H9 (cell line): Measurements from ENCODE around the gene SATB1. TPM values are rescaled to one million over a fixed set of nuclear protein-coding genes. Genes with fewer than 3 reads are reported as not detected.

Experiments used
- DNase-seq: peaks from one replicate; pipeline ENCODE4 v3.0.0-alpha.2; 2017
- H2AFZ ChIP-seq: one replicate; pipeline ENCODE4 v1.6.1; 2013; ENCODE audit warnings: mild to moderate bottlenecking, low read length, control low read depth, moderate library complexity
- H2AK5ac ChIP-seq: 2 replicates; pipeline ENCODE4 v1.6.1; 2013; ENCODE audit warnings: low read length, control low read depth, mixed read lengths; ENCODE audit not compliant: insufficient read length
- H2BK120ac ChIP-seq: one replicate; pipeline ENCODE4 v1.6.1; 2013; ENCODE audit warnings: low read depth, mild to moderate bottlenecking, low read length, control low read depth, inconsistent platforms; ENCODE audit not compliant: poor library complexity, severe bottlenecking
- H2BK12ac ChIP-seq: 2 replicates; pipeline ENCODE4 v1.6.1; 2013; ENCODE audit warnings: low read length, control low read depth, mixed read lengths, low read depth; ENCODE audit not compliant: insufficient read length
- H2BK15ac ChIP-seq: 2 replicates; pipeline ENCODE4 v1.6.1; 2013; ENCODE audit warnings: low read depth, low read length, control low read depth
- H2BK20ac ChIP-seq: one replicate; pipeline ENCODE4 v1.6.1; 2013; ENCODE audit warnings: low read depth, mild to moderate bottlenecking, low read length, control low read depth, inconsistent platforms; ENCODE audit not compliant: poor library complexity, severe bottlenecking
- H2BK5ac ChIP-seq: 2 replicates; pipeline ENCODE4 v1.6.1; 2013; ENCODE audit warnings: low read length, control low read depth, mixed read lengths; ENCODE audit not compliant: insufficient read length
- H3K14ac ChIP-seq: 2 replicates; pipeline ENCODE4 v1.6.1; 2013; ENCODE audit warnings: low read length, control low read depth; ENCODE audit not compliant: insufficient read depth
- H3K18ac ChIP-seq: 2 replicates; pipeline ENCODE4 v1.6.1; 2013; ENCODE audit warnings: low read depth, mild to moderate bottlenecking, mixed read lengths, low read length, control low read depth; ENCODE audit not compliant: insufficient read length
- H3K23ac ChIP-seq: 2 replicates; pipeline ENCODE4 v1.6.1; 2013; ENCODE audit warnings: low read length, control low read depth, mixed read lengths, low read depth; ENCODE audit not compliant: insufficient read length
- H3K23me2 ChIP-seq: 2 replicates; pipeline ENCODE4 v1.6.1; 2013; ENCODE audit warnings: low read depth, mild to moderate bottlenecking, mixed read lengths, low read length, control low read depth; ENCODE audit not compliant: insufficient read length, poor library complexity, severe bottlenecking
- H3K27ac ChIP-seq: 2 replicates; pipeline ENCODE4 v1.5.1; 2013; ENCODE audit warnings: low read length, control low read depth, mixed read lengths, low read depth; ENCODE audit not compliant: insufficient read length
- H3K27me3 ChIP-seq: 2 replicates; pipeline ENCODE4 v1.6.1; 2013; ENCODE audit warnings: low read length, control low read depth, inconsistent platforms; ENCODE audit not compliant: insufficient read depth
- H3K4ac ChIP-seq: 2 replicates; pipeline ENCODE4 v1.6.1; 2013; ENCODE audit warnings: low read depth, mild to moderate bottlenecking, control low read depth, inconsistent platforms, low read length, moderate library complexity
- H3K4me1 ChIP-seq: 2 replicates; pipeline ENCODE4 v1.6.1; 2013; ENCODE audit warnings: low read length, control low read depth, inconsistent platforms; ENCODE audit not compliant: insufficient read depth
- H3K4me2 ChIP-seq: 2 replicates; pipeline ENCODE4 v1.6.1; 2013; ENCODE audit warnings: low read length, control low read depth, mixed read lengths; ENCODE audit not compliant: insufficient read length, insufficient read depth
- H3K56ac ChIP-seq: 2 replicates; pipeline ENCODE4 v1.6.1; 2013; ENCODE audit warnings: low read depth, mild to moderate bottlenecking, mixed read lengths, low read length, control low read depth; ENCODE audit not compliant: insufficient read length
- H3K79me1 ChIP-seq: 2 replicates; pipeline ENCODE4 v1.6.1; 2013; ENCODE audit warnings: low read depth, mild to moderate bottlenecking, moderate library complexity, low read length, control low read depth, inconsistent platforms; ENCODE audit not compliant: insufficient read depth, poor library complexity, severe bottlenecking
- H3K79me2 ChIP-seq: 2 replicates; pipeline ENCODE4 v1.6.1; 2013; ENCODE audit warnings: low read length, control low read depth, inconsistent platforms; ENCODE audit not compliant: insufficient read depth
- H3K9ac ChIP-seq: 2 replicates; pipeline ENCODE4 v1.6.1; 2013; ENCODE audit warnings: low read length, control low read depth, mixed read lengths; ENCODE audit not compliant: insufficient read length; ENCODE audit errors: extremely low read depth
- H3K9me3 ChIP-seq: one replicate; pipeline ENCODE4 v1.6.1; 2013; ENCODE audit warnings: low read depth, low read length, inconsistent platforms; ENCODE audit not compliant: control insufficient read depth
- H3T11ph ChIP-seq: one replicate; pipeline ENCODE4 v1.6.1; 2013; ENCODE audit warnings: mild to moderate bottlenecking, low read length, control low read depth, inconsistent platforms
- H4K20me1 ChIP-seq: one replicate; pipeline ENCODE4 v1.6.1; 2013; ENCODE audit not compliant: control insufficient read depth, insufficient read length, insufficient read depth
- H4K5ac ChIP-seq: 2 replicates; pipeline ENCODE4 v1.6.1; 2013; ENCODE audit warnings: low read depth, mild to moderate bottlenecking, mixed read lengths, low read length, control low read depth; ENCODE audit not compliant: insufficient read length
- H4K8ac ChIP-seq: replicated peaks from 2 replicates; pipeline ENCODE4 v1.6.1; 2013; ENCODE audit warnings: low read length, control low read depth, mixed read lengths, low read depth; ENCODE audit not compliant: insufficient read length
- H4K91ac ChIP-seq: 2 replicates; pipeline ENCODE4 v1.6.1; 2013; ENCODE audit warnings: low read depth, mild to moderate bottlenecking, moderate library complexity, mixed read lengths, low read length, control low read depth; ENCODE audit not compliant: insufficient read length
- H3K27ac Mint-ChIP-seq, 3 experiments: 2 replicates in 2 of 3; 3 replicates in 1 of 3; pipeline ENCODE4 v1.8.0; 2020 to 2021; ENCODE audit warnings: mixed read lengths in 3 of 3, mild to moderate bottlenecking in 1 of 3, moderate library complexity in 1 of 3
- H3K27me3 Mint-ChIP-seq: 2 replicates; pipeline ENCODE4 v1.8.0; 2021; ENCODE audit warnings: low read depth, mild to moderate bottlenecking, moderate library complexity, mixed read lengths
- H3K36me3 Mint-ChIP-seq, 3 experiments: 2 replicates in 2 of 3; 3 replicates in 1 of 3; pipeline ENCODE4 v1.8.0; 2020 to 2021; ENCODE audit warnings: low read depth in 3 of 3, mixed read lengths in 3 of 3; ENCODE audit not compliant: insufficient read depth in 1 of 3
- H3K4me1 Mint-ChIP-seq, 2 experiments: 2 replicates each; pipeline ENCODE4 v1.8.0; 2020; ENCODE audit warnings: mixed read lengths in 2 of 2
- H3K4me3 Mint-ChIP-seq, 2 experiments: 2 replicates in 1 of 2; 3 replicates in 1 of 2; pipeline ENCODE4 v1.8.0; 2020 to 2021; ENCODE audit warnings: mild to moderate bottlenecking in 2 of 2, mixed read lengths in 2 of 2, moderate library complexity in 1 of 2
- H3K9me3 Mint-ChIP-seq, 2 experiments: 2 replicates in 1 of 2; 3 replicates in 1 of 2; pipeline ENCODE4 v1.8.0; 2020; ENCODE audit warnings: mild to moderate bottlenecking in 2 of 2, mixed read lengths in 2 of 2, moderate library complexity in 1 of 2
- CTCF ChIP-seq: fragments of 200-600 bp; sonication (generic); conservative IDR thresholded peaks from 3 replicates; pipeline ENCODE4 v1.8.0; 2021; ENCODE audit warnings: antibody characterized with exemption, mild to moderate bottlenecking
- WGBS: extraction: QIAGEN DNeasy Blood & Tissue Kit; methylation state at CpG from one replicate; pipeline ENCODE4 v1.1.7; 2013; ENCODE audit warnings: missing lambda C conversion rate, low lambda C conversion rate, mixed read lengths; ENCODE audit not compliant: insufficient read length; ENCODE audit errors: extremely low coverage; 5-methylcytosine and 5-hydroxymethylcytosine counted together
- total RNA-seq: library from RNA; stranded (reverse); gene quantifications from 2 replicates; pipeline ENCODE4 v1.2.1, GENCODE V29; 2021

SATB1 gene
- total RNA-seq, 1 experiment from 2014 or later = 30.7 TPM

GRCh38 chr3:18366258-18366657, 58.9 kb downstream of the SATB1 start:
- WGBS = no CpG with 5 or more reads among the region's 3 CpGs
- H3K79me1 ChIP-seq = no peaks in the 10 kb centered on the region
- H3K14ac ChIP-seq = no peak overlapping the region
- H3K23me2 ChIP-seq = no peaks in the 10 kb centered on the region
- H3K9ac ChIP-seq = no peak overlapping the region
- no peaks in the 10 kb centered on the region for H3K79me2 ChIP-seq
- Mint-ChIP-seq H3K27me3 (no peaks in the 10 kb centered on the region), H3K4me1 (peaks cover 17 to 24% of the 10 kb centered on the region in 2 experiments), H3K4me3 (no peak overlapping the region), H3K9me3 (no peaks in the 10 kb centered on the region), H3K27ac (no peak overlapping the region), H3K36me3 (no peaks in the 10 kb centered on the region; a peak in 1 of 7 replicates)
- H2BK20ac ChIP-seq = no peak overlapping the region
- H2BK5ac ChIP-seq = no peak overlapping the region
- DNase-seq = no peak
- H3K9me3 ChIP-seq = no peaks in the 10 kb centered on the region
- H2BK12ac ChIP-seq = no peak overlapping the region
- H4K91ac ChIP-seq = no peak overlapping the region
- no peak overlapping the region for H3K18ac ChIP-seq
- H3K27ac ChIP-seq = no peak overlapping the region
- no peak overlapping the region for H3K4me2 ChIP-seq
- H4K5ac ChIP-seq = no peak overlapping the region
- H2BK15ac ChIP-seq = no peak overlapping the region
- H4K8ac ChIP-seq = no peak overlapping the region
- no peaks in the 10 kb centered on the region for H3K27me3 ChIP-seq
- no peaks in the 10 kb centered on the region for H4K20me1 ChIP-seq
- TF ChIP-seq CTCF = no peak
- H3K4me1 ChIP-seq = no peaks in the 10 kb centered on the region
- no peak overlapping the region for H3T11ph ChIP-seq
- H3K4ac ChIP-seq = no peak overlapping the region
- H2AFZ ChIP-seq = no peak overlapping the region
- no peak overlapping the region for H3K56ac ChIP-seq
- H3K23ac ChIP-seq = no peak overlapping the region
- no peak overlapping the region for H2AK5ac ChIP-seq
- H2BK120ac ChIP-seq = no peak overlapping the region
